22Rv1 (cell line): ENCODE data around the gene RTKN2.

Experiments used
- ZFX ChIP-seq: fragments of 450-650 bp; IDR thresholded peaks from 2 replicates; pipeline ENCODE4 v1.6.1; 2017; ENCODE audit warnings: antibody characterized with exemption, borderline replicate concordance
- TF ChIP-seq, protein P1 (sequence below): fragments of 450-650 bp; IDR thresholded peaks from 2 replicates; pipeline ENCODE4 v1.5.1; 2017; ENCODE audit warnings: mild to moderate bottlenecking

DNA sequence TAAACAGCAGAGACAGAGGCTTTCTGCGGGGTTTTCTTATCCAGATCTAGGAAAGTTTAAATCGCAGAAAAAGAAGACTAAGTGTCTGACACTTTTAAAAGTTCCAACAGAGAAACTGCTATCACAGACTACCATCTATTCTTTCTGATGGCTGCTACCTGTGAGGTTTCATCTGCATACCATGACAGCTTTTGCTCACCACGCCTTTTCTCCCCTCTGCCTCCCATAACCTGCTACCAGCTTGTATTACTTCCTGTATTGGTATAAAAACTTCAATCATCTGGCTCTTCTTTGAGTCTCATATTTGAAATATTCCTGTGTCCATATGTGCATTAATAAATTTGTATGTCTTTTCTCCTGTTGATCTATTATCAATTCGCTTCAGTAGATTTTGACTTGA is 34.1 kb upstream of the RTKN2 start:
- TF ChIP-seq, protein P1, sequence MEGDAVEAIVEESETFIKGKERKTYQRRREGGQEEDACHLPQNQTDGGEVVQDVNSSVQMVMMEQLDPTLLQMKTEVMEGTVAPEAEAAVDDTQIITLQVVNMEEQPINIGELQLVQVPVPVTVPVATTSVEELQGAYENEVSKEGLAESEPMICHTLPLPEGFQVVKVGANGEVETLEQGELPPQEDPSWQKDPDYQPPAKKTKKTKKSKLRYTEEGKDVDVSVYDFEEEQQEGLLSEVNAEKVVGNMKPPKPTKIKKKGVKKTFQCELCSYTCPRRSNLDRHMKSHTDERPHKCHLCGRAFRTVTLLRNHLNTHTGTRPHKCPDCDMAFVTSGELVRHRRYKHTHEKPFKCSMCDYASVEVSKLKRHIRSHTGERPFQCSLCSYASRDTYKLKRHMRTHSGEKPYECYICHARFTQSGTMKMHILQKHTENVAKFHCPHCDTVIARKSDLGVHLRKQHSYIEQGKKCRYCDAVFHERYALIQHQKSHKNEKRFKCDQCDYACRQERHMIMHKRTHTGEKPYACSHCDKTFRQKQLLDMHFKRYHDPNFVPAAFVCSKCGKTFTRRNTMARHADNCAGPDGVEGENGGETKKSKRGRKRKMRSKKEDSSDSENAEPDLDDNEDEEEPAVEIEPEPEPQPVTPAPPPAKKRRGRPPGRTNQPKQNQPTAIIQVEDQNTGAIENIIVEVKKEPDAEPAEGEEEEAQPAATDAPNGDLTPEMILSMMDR = no peak
- no peak for TF ChIP-seq ZFX
